HS-5 (cell line): ENCODE data around the gene PHF1.
A peak's percentile ranks its signal among the peaks of the same experiment; 100 is the strongest.
"Not testable (repeated sequence)": the region's sequence is repeated elsewhere in the genome, so short reads cannot be mapped to it uniquely, and the experiment has no call there.

ENCODE experiments used
- DNase-seq: peaks from one replicate; pipeline ENCODE4 v3.0.0-alpha.2; 2012; ENCODE audit warnings: low read depth

PHF1 gene

GRCh38 chr6:33410711-33411631 lies at the start of gene PHF1:
TSS of gene PHF1 (plus strand) at chr6:33411014. CDS start at chr6:33412264, 1,250 bp downstream.
- DNase-seq: no peak

DNA sequence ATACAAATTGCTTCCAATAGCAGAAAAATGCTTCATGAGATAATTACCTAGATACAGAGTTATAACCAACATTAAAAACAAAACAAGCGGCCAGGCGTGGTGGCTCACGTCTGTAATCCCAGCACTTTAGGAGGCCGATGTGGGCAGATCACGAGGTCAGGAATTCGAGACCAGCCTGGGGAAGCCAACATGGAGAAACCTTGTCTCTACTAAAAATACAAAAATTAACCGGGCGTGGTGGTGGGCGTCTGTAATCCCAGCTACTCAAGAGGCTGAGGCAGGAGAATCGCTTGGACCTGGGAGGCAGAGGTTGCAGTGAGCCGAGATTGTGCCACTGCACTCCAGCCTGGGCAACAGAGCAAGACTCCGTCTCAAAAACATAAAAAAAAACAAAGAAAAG lies 47.3 kb upstream of the PHF1 start:
- DNase-seq: not testable (repeated sequence)

DNA sequence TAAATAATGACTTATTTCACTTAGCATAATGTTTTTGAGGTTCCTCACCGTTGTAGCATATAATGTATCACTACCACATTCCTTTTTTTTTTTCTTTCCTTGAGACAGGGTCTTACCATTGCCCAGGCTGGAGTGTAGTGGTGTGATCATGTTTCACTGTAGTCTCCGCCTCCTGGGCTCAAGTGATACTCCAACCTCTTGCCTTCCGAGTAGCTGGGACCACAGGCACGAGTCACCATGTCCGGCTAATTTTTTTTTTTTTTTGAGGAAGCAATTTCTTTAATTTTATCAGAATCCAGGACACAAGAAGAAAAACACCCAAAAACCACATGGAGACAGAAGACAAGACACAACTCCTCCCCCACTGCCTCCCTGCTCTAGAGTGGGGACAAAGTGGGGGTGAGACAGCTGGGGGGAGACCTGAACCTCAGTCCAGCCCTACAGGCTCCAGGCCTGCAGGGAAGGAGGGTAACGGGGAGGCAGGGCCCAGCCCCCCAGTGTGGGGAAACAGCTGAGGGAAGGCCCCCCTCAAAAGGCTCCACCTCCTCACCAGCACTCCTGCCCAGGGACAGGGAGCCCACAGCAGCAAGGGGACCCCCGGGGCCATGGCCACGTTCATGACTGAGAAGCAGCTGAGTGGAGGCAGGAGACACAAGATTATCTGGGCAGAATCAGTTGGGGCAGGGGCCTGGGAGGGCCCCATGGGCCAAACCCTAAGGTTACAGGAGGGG lies 46.2 kb upstream of the PHF1 start:
- DNase-seq: not testable (repeated sequence)

- not testable (repeated sequence) for DNase-seq
Measured at GRCh38 chr6:33365206-33365971, 45.4 kb upstream of the PHF1 start.

GRCh38 chr6:33367009-33367714 lies 43.7 kb upstream of the PHF1 start:
- DNase-seq: no peak

- not testable (repeated sequence) for DNase-seq
Measured at GRCh38 chr6:33367715-33368025, 43.1 kb upstream of the PHF1 start.

DNA sequence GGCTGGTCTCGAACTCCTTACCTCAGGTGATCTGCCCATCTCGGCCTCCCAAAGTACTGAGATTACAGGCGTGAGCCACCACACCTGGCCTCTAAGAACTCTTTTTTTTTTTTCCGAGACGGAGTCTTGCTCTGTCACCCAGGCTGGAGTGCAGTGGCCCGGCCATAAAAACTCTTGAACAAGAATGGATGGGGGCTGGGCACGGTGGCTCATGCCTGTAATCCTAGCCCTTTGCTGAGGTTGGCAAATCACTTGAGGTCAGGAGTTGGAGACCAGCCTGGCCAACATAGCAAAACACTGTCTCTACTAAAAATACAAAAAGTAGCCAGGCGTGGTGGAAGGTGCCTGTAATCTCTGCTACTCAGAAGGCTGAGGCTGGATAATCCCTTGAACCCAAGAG lies 38.9 kb upstream of the PHF1 start:
- DNase-seq: not testable (repeated sequence)

DNA sequence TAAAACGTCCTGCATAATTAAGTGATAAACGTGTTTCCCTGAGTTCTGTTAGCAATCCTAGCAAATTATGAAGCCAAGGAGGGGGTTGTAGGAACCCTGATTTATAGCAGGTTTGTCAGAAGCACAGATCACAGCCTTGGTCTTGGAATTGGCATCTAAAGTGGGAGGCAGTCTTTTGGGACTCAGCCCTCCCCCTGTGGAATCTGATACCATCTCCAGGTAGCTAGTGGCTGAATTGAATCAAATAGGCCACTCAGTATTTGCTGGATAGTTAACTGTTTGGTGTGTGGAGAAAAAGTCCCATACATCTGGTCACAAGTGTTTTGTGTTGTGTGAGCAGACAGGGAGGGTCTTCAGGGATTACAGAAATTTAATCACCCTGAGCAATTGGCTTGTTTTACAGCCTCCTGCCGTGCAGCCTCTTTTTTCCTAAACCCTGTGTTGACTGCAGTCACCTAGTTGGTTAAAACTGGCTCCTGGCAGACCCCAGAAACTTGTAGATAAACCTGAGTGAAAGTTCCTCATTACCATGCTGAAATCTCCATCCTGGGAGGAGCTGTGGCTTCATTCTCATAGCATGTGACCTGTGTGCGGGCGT lies 38.2 kb upstream of the PHF1 start:
- DNase-seq: no peak

DNA sequence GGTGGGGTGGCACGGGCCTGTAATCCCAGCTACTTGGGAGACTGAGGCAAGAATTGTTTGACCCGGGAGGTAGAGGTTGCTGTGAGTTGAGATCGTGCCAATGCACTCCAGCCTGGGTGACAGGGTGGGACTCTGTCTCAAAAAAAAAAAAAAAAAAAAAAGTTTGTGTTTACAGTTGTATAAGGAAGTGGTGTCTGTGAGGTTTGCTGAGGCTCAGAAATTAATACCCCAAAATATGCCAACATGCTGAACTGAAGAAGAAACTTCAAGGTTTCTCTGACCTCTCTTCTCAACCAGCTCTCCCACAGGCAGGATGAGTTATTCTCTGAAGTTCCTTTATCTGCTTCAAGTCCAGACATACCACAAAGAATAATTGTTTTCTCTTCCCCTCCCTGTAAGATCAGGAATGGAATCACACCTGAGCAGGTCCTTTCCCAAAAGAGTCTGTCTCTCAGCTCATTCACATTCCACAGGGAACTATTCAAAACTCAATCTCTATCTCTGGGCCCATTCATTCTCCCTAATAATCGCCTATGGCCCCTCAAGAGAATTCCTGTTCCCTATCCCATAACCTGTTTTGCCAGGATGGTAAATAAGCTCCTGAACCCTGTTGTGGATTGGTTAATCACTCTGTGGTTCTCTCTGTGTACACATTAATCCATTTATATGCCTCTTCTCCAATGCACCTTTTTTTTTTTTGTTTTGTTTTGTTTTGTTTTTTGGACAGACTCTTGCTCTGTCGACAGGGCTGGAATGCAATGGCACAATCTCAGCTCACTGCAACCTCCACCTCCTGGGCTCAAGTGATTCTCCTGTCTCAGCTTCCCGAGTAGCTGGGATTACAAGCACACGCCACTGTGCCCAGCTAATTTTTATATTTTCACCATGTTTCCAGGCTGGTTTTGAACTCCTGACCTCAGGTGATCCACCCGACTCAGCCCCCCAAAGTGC lies 36.6 kb upstream of the PHF1 start:
- DNase-seq: no peak

GRCh38 chr6:33375143-33375671 lies 35.6 kb upstream of the PHF1 start:
- peak; percentile 57 for DNase-seq

- no peak for DNase-seq
Measured at GRCh38 chr6:33377171-33377570, 33.6 kb upstream of the PHF1 start.

DNA sequence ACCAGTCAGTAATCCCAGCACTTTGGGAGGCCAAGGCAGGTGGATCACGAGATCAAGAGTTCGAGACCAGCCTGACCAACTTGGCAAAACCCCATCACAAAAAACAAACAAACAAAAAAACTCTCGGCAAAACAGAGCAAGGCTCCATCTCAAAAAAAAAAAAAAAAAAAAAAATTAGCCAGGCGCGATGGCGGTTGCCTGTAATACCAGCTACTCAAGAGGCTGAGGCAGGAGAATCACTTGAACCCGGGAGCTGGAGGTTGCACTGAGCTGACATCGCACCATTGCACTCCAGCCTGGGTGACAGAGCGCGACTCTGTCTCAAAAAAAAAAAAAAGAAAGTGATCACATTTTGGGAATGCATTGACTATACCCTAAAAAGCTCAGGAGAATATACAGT lies 31.6 kb upstream of the PHF1 start:
- not testable (repeated sequence) for DNase-seq

DNA sequence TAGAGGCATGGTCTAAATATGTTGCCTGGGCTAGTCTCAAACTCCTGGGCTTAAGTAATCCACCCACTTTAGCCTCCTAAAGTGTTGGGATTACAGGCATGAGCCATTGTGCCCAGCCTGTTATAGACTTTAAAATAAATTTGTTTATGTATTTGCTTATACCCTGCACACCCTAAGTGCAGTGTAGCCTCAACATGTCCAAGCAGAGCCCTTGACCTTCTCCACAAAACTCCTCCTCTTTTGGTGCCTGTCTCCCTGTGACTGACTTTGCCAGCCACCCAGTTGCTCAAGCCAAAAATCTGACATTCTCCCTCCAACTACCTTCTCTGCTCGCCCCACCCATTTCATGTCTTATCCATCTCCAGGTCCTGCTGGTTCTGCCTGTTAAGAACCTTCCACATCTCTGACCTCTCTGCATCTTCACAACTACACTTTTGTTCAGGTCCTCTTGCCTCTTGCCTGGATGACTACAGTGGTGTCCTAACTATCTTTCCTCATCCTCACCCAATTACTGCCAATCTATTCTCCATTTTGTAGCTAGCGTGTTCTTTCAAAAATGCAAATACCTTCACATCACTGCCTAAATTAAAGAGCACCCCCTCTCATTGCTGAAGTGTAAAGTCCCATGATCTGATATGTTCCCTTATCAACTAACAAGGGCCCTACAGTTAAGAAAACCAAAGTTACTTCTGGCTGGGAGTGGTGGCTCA lies 30.4 kb upstream of the PHF1 start:
- no peak for DNase-seq

DNA sequence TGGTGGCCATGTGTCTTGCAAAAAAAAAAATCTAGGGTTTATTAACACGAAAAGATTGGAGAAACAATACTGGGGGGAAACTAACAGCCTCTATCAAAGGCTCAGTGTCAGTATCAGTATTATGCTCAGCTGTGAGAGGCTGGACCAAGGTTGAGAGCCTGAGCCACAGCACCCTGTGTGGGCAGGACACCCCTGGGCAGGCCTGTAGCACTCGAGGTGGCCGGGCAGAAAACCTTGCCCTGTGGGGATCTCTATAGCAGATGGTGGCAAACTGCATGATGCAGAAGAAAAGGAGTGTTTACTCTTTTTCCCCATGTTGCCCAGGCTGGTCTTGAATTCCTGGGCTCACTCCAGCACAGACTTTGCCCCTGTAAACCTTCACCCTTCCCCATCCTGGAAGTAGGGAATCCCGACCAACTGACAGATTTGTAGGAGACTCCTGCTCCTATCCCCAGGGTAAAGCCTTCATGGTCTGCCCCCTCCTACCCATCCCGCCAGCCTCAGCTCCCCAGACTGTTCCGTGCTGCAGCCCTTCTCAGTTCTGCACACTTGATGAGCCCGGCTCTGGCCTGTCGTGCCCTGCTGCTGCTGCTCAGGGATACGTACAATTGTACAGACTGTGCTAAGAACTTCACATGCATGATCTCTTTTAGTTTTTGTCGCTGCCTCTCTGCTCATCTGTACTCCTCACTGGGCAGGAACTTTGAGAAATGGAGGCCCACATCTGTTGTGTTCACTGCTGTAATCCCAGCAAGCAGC lies 27.2 kb upstream of the PHF1 start:
- DNase-seq: no peak

DNA sequence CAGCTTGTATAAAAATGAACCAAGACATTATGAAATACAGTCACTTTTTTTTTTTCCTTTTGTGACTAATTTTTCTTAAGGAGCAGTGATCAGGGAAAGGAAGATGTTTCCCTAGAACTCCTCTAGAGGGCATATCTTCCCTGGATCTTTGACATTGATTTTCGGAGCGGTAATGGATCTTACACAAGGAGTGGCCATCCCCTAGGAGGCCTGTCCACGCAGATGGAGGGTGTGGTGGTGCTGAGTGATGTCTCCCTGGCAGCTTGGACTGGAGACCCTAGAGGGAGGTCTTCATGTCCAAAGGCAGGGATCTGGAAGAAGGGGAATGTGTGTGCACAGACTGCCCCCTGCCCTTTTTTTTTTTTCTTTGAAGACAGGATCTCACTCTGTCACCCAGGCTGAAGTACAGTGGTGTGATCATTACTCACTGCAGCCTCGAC lies 26.2 kb upstream of the PHF1 start:
- peak; percentile 35 for DNase-seq

DNA sequence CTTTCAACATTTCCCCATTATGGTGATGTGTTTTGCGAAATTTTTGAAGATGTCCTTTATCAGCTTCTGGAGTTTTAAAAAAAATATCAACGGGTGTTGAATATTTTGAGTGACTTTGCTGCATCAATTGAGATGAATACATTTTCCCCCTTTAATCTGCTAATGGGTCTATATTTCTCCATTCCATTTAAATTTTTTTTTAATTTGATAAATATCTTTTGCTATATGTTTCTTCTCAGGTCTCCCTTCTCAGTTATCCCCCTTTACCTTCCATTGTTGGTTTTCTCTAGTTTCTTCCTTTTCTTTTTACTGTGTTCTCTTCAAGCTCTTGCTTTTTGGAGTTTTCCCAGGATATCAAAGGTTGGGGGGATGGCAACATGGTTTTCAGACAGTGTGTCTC lies 20.6 kb upstream of the PHF1 start:
- DNase-seq: no peak

DNA sequence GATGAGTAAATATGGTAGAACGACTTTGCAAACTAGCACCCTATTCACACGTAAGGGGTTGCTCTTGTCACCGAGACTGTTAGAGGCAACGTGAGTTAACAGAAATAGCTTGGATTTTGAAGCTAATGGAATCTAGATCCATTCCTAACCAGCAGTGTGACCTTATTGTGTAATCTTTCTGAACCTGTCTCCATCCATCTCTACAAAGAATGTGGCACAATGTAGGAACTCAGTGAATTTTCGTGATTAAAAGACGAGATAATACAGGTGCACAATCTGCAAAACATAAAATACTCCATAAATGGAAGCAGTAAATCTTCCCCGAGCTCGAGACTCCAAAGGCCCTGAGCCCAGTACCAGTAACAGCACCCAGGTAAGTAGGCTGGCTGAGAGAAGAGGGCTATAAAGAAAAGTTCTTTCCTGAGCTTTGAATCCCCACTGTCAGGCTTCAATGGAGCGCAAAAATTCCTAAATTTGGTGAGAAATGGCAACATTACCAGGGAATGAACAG lies 20.0 kb upstream of the PHF1 start:
- no peak for DNase-seq

GRCh38 chr6:33391278-33391921 lies 19.4 kb upstream of the PHF1 start, which contains the start of gene KIFC1:
TSS of gene KIFC1 (plus strand) at chr6:33391823. CDS start at chr6:33391986, 163 bp downstream.
- peak; percentile 98 for DNase-seq
